Thyroid gland (tissue), 4 donors: ENCODE results near the gene UBE2J1.

Experiments
- CTCF ChIP-seq, 6 experiments: fragments of 200-600 bp in 3 of 6; fragments of 450-650 bp in 3 of 6; sonication (generic) in 3 of 6; IDR thresholded peaks; one replicate each; pipeline ENCODE4 v1.5.1; 2016 to 2019; ENCODE audit warnings: antibody characterized with exemption in 6 of 6, mild to moderate bottlenecking in 2 of 6, inconsistent platforms in 1 of 6, moderate library complexity in 1 of 6
- POLR2A ChIP-seq, 2 donors: fragments of 450-650 bp; IDR thresholded peaks; one replicate each; pipeline ENCODE4 v1.6.1; 2017; ENCODE audit warnings: antibody characterized with exemption in 2 of 2, mild to moderate bottlenecking in 2 of 2, moderate library complexity in 1 of 2

DNA sequence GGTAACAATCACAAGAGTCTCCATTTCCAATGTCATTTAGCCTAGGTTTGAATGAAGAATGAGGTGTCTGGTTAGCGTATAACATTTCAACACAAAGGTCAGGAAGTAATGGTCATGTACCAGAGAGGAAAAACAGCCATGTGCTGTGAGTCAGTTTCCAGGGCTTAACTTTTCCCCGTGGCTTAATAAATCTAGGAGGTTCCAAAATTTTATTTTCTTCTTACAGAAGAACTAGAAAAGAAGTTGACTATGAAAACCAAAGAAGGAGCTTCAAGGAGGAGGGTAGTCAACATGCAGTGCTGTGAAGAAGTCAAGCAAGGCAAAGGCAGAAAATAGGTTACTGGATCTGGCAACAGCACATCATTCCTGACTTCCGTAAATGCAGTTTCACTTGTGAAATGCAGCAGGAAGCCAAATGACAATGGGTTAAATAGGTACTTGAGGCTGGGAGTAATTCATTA lies 29.0 kb downstream of the UBE2J1 start:
- TF ChIP-seq CTCF (IDR thresholded peaks at IDR 0.05), result no peak
- TF ChIP-seq POLR2A (IDR thresholded peaks at IDR 0.05), result no peak
